SH-SY5Y (cell line): ENCODE data around the gene SEMA3A.

ENCODE experiments used
- GATA2 ChIP-seq: IDR thresholded peaks from 2 replicates; pipeline ENCODE4 v1.6.1; 2011; ENCODE audit warnings: mild to moderate bottlenecking, low read depth, low read length
- GATA3 ChIP-seq: IDR thresholded peaks from 2 replicates; pipeline ENCODE4 v1.6.1; 2011; ENCODE audit warnings: low read depth, mild to moderate bottlenecking, low read length, moderate library complexity

GRCh38 chr7:84149573-84149972 lies 45.0 kb downstream of the SEMA3A start:
- no peak for TF ChIP-seq GATA3
- no peak for TF ChIP-seq GATA2
